ENCODE results near the gene CPN2.

The CPN2 gene

GRCh38 chr3:194351952-194352536, 916 bp upstream of the CPN2 start:
- DNase-seq: no peak

- no peak for DNase-seq
Measured at GRCh38 chr3:194350726-194351071, 429 bp downstream of the CPN2 start.

GRCh38 chr3:194348354-194348753, 2.8 kb downstream of the CPN2 start:
- DNase-seq: no peak

GRCh38 chr3:194346621-194347020, 4.5 kb downstream of the CPN2 start:
- DNase-seq: no peak

GRCh38 chr3:194346035-194346434, 5.1 kb downstream of the CPN2 start:
- DNase-seq: no peak

GRCh38 chr3:194344012-194344411, 7.1 kb downstream of the CPN2 start:
- DNase-seq: peak; percentile 57

- DNase-seq: no peak
Measured at GRCh38 chr3:194343561-194343893, 7.6 kb downstream of the CPN2 start.

- DNase-seq: no peak
Measured at GRCh38 chr3:194342861-194343560, 8.1 kb downstream of the CPN2 start.

GRCh38 chr3:194340757-194341400, 10.2 kb downstream of the CPN2 start:
- DNase-seq: no peak

- DNase-seq: no peak
Measured at GRCh38 chr3:194339840-194340239, 11.3 kb downstream of the CPN2 start.

GRCh38 chr3:194339356-194339755, 11.8 kb downstream of the CPN2 start:
- no peak for DNase-seq

GRCh38 chr3:194337965-194338753, 13.0 kb downstream of the CPN2 start:
- no peak for DNase-seq

GRCh38 chr3:194336601-194337355, 14.3 kb downstream of the CPN2 start:
- no peak for DNase-seq

GRCh38 chr3:194333981-194334320, 17.2 kb downstream of the CPN2 start:
- no peak for DNase-seq

GRCh38 chr3:194333212-194333980, 17.7 kb downstream of the CPN2 start:
- no peak for DNase-seq

GRCh38 chr3:194332858-194333211, 18.3 kb downstream of the CPN2 start:
- DNase-seq: no peak

GRCh38 chr3:194330579-194330978, 20.5 kb downstream of the CPN2 start:
- DNase-seq: no peak

GRCh38 chr3:194330160-194330559, 21.0 kb downstream of the CPN2 start:
- no peak for DNase-seq

- DNase-seq: no peak
Measured at GRCh38 chr3:194329583-194329965, 21.6 kb downstream of the CPN2 start.

- no peak for DNase-seq
Measured at GRCh38 chr3:194328942-194329582, 22.1 kb downstream of the CPN2 start.

- no peak for DNase-seq
Measured at GRCh38 chr3:194328053-194328657, 23.0 kb downstream of the CPN2 start.
